Stimulated activated CD4-positive, alpha-beta T cell treated with anti-CD3 and anti-CD28 coated beads, TNF-alpha, amount 100 ng/mL, for 4 hours (primary cell): ENCODE data around the gene AQR.
"Not testable (repeated sequence)": the region's sequence is repeated elsewhere in the genome, so short reads cannot be mapped to it uniquely, and the experiment has no call there.

Experiments
- DNase-seq, 3 experiments: peaks; one replicate each; pipeline ENCODE4 v3.0.0-alpha.2; 2020; ENCODE audit warnings: low read depth in 3 of 3

AQR gene

DNA sequence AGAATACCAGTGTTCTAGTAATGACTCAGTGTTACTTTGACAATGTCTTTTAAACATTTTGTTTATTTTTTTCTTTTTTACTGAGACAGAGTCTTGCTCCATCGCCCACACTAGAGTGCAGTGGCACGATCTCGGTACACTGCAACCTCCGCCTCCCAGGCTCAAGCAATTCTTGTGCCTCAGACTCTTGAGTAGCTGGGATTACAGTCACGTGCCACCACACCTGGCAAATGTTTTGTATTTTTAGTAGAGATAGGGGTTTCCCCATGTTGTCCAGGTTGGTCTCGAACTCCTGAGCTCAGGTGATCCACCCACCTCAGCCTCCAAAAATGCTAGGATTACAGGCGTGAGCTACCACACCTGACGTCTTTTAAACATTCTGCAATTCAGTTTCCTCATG is 15.7 kb downstream of the AQR start:
- DNase-seq: no peak

- DNase-seq: no peak
Observed at GRCh38 chr15:34952481-34952880, 17.1 kb downstream of the AQR start.

GRCh38 chr15:34951993-34952392 is 17.5 kb downstream of the AQR start:
- no peak for DNase-seq

DNA sequence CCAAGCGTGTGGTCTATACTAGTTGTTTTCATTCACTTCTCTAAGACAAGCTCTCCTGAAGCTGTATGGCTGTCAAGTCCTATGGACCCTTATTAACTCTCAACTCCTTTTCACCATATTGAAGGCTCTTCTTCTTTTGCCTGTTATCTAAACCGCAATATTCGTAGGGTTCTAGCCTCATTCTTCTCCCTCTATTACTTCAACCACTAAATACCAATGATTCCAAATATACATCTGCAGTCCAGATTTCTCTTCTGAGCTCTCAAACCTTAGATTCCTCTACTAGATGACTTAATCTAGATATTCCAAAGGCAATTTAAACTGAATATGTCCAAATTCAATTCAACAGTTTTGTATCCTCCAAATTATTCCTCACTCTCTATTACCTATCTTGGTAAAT is 24.6 kb downstream of the AQR start:
- no peak for DNase-seq

- DNase-seq: no peak
Observed at GRCh38 chr15:34943711-34944110, 25.8 kb downstream of the AQR start.

- DNase-seq: not testable (repeated sequence)
Observed at GRCh38 chr15:34943264-34943663, 26.3 kb downstream of the AQR start.

DNA sequence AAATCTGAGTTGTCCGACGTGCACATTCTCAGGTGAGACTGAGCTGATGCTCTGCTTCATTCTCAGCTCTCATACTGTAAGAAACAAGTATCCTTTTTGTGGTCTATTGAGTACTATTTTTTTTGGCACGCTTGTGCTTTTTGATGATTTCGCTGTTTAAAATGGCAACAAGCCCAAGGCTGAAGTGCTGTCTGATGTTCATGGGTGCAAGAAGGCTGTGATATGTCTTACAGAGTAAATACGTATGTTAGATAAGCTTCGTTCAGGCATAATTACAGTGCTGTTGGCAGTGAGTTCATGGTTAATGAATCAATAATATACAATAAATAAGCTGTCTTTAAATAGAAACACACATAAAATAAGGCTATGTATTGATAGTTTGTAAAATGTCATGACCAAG is 27.2 kb downstream of the AQR start:
- no peak for DNase-seq

- DNase-seq: no peak
Observed at GRCh38 chr15:34941831-34942230, 27.7 kb downstream of the AQR start.

DNA sequence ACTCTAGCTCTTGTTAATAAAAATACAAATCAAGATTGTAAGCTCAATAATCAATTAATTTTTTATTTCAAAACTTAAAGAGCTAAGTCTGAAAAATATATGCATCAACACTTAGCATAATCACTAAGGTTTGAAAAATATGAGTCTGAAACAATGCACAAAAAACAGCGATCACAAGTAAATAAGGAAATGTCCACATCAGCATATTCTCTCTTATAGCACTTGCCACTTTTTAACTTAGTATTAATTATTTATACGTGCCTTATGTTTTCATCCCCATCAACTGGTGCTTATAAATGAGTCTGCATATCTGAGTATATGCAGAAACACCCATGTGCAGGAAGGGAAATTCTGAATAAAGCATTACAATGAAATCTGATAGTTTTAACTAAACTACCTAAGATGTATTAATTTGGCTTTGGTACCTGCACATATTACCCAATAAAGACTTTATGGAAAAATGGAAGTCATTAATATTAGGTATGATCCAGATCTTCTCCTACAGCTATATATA is 28.3 kb downstream of the AQR start:
- DNase-seq: no peak

GRCh38 chr15:34933432-34933975 is 36.0 kb downstream of the AQR start:
- DNase-seq: no peak

DNA sequence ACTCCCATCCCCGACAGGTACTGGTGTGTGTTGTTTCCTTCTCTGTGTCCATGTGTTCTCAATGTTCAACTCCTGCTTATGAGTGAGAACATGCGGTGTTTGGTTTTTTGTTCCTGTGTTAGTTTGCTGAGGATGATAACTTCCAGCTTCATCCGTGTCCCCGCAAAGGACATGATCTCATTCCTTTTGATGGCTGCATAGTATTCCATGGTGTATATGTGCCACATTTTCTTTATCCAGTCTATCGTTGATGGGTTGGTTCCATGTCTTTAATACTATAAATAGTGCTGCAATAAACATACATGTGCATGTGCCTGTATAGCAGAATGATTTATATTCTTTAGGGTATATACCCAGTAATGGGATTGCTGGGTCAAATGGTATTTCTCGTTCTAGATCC is 41.2 kb downstream of the AQR start:
- DNase-seq: not testable (repeated sequence)

DNA sequence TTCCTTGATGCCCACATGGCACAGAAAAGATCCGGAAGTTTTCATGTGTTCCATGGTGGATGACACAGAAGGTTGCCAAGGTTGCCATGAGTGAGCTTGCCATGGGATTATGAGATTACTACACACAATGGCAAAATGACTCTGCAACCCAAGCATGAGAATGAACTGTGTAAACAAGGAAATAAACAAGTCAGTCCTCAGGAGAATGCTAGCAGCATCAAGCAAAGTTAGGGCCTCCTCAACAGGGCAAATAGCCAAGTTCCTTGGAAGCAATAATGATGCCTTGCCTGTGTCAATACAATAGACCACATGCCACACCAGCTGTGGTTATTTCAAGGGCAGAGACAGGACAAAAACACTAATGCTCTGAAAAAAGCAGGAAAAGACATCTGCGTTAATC is 41.8 kb downstream of the AQR start:
- no peak for DNase-seq

DNA sequence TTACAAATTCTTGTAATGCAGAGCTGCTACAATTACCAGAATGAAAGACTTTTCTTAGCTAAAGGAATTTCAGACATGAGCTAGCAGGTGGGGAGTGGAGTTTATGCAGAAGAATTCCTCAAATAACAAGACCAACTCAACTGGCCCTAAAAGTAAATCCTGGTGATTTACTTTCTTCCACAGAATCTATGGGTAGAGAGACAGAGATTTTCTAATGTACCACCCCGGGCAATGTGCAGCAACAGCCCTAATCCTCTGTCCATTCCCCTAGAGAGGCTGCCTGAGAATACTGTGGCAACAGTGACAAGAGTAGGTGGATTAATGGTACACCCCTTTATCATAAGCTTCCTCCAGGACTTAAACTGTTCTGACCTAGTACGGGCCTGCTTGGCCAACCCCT is 55.2 kb downstream of the AQR start:
- no peak for DNase-seq

- no peak for DNase-seq
Observed at GRCh38 chr15:34905047-34905446, 64.5 kb downstream of the AQR start.

GRCh38 chr15:34904527-34904926 is 65.0 kb downstream of the AQR start:
- no peak for DNase-seq

DNA sequence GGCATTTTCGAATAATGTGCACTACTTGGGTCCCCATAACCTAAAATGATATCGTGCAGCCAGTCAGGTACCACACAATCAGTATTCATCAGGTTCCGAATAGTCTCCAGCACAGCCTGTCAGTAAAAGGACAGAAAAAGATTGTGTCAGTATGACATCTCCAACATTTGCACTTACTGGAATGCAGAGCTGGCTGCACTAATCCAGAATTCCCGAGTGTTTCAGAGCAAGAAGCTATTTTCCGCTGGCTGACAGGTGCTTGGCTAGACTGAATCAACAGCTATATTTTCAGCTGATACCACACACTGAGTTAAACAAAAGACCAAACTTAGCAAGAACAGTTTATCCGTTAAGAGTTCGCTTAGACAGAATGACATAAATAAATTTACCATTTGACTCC is 68.8 kb downstream of the AQR start:
- no peak for DNase-seq

- DNase-seq: no peak
Observed at GRCh38 chr15:34896183-34896582, 73.4 kb downstream of the AQR start.

DNA sequence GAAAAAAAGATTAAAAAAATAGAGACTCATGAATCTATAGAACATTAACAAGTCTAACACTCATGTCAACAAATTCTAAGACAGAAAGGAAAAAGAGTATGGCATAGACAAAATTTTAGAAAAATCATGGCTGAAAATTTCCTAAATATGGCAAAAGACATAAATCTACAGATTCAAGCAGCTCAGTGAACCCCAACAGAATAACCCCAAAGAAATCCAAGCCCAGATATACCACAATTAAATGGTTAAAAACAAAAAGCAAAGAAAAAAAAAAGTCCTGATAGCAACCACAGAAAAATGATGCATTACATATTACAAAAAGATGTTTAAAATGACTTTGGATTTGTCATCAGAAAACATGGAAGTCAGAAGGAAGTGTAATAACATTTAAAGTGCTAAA is 75.6 kb downstream of the AQR start:
- no peak for DNase-seq

DNA sequence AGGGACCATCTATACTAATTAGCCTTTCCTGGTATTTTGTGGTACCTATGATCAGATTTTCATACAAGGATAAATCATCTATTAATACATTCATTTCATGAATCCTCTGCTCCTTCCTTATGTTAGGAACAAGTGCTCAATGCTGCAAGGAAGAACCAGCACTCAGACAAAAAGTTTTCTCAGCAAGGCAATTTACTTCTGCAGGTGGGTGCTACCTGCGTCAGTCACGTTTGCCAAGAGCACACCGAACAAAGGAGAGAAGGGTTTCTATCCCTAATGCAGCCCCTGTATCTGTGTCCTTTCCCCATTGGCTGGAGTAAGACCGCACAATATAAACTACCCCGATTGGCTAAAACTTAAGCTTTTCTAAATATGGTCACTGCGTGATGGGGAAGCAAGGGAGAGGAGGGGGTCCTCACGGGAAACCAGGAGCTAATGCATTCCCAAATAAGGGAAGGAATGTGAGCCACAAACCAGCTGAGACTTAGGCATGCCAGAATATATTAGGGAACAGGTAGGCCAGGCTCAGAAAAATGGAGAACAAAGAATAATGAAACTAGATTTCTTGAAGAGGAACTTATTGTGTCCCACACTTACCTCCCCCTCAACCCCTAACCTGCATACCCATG is 76.5 kb downstream of the AQR start:
- DNase-seq: no peak

- no peak for DNase-seq
Observed at GRCh38 chr15:34890424-34890823, 79.1 kb downstream of the AQR start.

GRCh38 chr15:34889476-34889875 is 80.1 kb downstream of the AQR start:
- no peak for DNase-seq

GRCh38 chr15:34886134-34886533 is 83.4 kb downstream of the AQR start:
- no peak for DNase-seq

- DNase-seq: no peak
Observed at GRCh38 chr15:34883633-34884032, 85.9 kb downstream of the AQR start.

- DNase-seq: no peak
Observed at GRCh38 chr15:34883042-34883441, 86.5 kb downstream of the AQR start.
